Occipital lobe (tissue), 2 donors: ENCODE results near the gene DLG2. TPM values are rescaled to one million over a fixed set of nuclear protein-coding genes. Genes with fewer than 3 reads are reported as not detected.
"Not testable (repeated sequence)": the region's sequence is repeated elsewhere in the genome, so short reads cannot be mapped to it uniquely, and the experiment has no call there.

ENCODE experiments used
- DNase-seq: peaks from one replicate; lab custom pipeline; 2025; lab: John Stamatoyannopoulos, UW
- total RNA-seq: library from RNA; depleted of rRNA; stranded (reverse); fragments of >200 nt; gene quantifications from one replicate; pipeline ENCODE4 v1.2.3, GENCODE V29; 2014

The DLG2 gene
- total RNA-seq, 1 donor from 2014 or later, result 353 TPM

DNA sequence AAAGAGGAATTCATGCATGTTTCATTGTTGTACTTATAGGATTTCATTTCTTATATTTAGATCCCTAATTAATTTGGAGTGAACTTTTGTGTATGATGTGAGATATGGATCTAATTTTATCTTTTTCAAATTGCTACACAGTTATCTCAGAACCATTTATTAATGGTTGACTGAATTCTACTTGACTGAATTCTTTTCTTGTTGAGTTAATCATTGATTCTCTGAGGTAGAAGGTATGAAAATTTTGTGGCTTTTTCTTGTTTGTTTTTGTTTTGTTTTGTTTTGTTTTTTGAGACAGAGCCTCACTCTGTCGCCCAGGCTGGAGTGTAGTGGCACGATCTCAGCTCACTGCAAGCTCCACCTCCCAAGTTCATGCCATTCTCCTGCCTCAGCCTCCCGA lies 286.3 kb downstream of the DLG2 start:
- DNase-seq, result not testable (repeated sequence)

DNA sequence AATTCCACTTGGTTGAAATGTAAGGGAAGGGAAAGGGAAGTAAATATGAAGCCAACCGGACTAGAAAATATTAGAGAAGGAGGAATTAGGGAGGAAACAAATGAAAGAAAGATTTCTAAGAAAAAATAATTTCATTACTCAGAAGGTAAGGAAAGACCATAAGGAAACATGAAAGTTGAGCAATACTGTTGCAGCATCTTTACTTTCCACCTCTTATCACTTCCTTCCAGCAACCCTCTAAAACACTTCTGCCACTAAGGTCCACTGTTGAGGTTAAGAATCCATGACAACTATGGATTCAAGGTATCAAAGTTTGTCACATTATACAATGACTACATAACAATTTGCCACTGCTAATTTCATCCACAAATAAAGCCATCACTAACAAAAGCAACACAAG lies 308.6 kb downstream of the DLG2 start:
- no peak for DNase-seq

- DNase-seq, result no peak
These were observed 310.2 kb downstream of the DLG2 start for GRCh38 chr11:85316967-85317366.

GRCh38 chr11:85313741-85314140 lies 313.4 kb downstream of the DLG2 start:
- DNase-seq, result no peak

DNA sequence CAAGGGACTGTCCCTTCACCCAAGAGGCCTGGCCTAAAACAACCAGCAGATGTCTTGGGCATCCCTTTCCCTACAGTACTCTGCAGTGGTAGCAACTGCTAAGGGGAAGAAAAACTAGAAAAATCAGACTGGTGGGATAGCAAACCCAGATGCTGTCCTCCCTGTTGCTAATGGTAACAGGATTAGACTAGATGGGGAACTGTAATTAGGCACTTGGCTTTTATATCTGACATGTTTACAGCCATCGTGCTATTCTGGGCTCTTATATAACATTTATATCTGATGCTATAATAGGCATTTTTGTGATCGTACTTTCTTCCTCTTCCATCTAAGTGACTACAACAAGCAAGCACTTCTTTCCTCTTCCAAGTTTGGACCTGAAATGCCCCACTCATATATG lies 316.7 kb downstream of the DLG2 start:
- peak; percentile 1 for DNase-seq

DNA sequence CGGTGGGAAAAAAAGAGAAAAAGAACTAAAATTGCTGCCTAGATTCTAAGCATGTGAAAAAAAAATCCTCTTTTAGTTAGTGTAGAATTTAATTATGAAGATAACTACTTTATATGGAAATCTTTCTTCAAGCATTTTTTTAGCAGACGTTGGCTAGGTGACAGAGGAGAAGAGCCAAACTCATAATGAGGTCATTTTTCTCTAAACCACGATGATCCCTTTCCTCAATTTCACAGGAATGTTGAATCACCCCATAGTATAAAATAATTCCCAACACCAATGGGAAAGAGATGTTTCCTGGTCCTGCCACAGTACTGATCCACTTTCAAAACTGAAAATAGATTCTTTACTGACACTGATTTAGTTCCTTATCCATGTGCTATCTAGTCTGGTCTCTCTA lies 319.8 kb downstream of the DLG2 start:
- no peak for DNase-seq

DNA sequence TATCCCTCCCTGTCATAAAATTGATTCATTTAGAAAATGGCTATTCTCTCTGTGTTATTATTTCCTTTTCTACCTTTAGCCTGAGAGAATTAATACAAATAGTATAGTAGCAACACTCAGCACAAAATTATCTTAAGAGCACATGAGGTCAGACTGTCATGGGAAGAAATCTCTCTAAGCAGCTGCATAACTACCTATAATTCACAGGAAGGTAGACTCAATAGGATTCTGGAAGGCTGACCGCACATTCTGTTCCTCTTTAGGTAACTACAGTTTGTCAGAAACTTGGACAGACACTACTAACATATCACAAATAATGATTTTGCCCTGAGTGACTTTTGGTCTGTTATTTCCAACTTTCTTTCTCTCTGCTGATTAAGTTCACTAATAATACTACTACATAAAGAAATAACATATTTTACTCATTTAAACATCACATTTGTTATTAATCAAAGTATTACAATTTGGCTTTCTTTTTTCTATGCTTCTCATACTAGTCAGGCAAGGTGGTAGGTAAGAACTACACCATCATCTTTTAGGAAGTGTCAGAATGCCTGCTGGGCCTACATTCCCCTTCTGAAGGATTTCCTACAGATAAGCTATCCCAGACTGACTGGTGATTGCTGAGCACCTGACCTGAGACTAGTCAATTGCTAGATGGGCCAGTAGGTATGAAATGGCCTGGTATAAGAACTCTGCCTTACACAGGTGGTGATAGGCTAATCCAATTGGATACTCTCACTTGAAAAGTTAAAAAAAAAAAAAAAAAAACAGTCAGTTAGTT lies 325.1 kb downstream of the DLG2 start:
- DNase-seq, result no peak

DNA sequence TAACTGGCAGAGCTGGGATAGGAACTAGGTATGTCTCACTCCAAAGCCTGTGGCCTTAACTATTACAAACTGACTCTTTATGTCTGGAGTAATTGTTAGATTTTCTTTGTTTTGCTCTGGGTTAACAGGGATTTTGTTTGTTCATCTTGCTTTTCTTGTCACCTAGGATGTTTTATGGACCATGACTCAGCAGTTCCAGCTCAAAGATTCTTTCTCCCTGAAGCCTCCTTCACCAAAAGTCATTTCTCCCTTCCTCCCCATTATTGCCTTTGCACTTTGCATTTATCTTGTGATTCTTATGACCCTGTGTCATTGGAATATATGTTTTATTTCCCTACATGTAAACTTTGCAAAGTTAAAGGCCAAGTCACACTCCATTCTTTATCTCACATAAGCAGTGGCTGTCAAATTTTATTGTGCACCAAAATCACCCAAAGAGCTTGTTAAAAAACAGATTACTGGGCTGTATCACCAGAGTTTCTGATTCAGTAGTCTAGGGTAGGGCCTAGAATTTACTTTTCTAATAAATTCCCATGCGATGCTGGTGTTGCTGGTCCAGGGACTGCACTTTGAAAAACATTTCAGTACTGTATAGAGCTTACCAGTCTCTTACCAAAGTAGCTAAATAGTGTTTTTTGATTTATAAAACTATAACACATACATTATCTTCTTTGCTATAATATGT lies 327.7 kb downstream of the DLG2 start:
- no peak for DNase-seq

- DNase-seq, result no peak
These were observed 331.4 kb downstream of the DLG2 start for GRCh38 chr11:85295694-85296271.

- no peak for DNase-seq
These were observed 345.6 kb downstream of the DLG2 start for GRCh38 chr11:85281550-85281949.

DNA sequence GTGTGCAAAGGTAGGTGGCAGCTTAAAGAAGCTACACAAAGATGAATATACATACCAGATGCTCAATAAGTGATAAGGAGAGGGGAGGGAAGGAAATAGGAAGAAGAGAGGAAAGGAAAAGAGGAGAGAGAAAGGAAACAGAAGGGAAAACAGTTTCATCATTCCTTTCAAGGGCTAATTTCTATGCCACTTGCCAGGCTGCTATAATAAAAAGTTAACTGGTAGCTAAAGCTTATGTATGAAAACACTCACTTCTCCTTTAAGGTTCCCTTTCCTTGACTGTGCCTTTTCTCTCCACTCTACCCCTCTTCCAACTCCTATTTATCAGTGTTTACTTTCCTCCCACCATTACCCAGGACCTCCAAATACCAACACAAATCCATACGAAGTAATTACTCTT lies 347.9 kb downstream of the DLG2 start:
- no peak for DNase-seq

DNA sequence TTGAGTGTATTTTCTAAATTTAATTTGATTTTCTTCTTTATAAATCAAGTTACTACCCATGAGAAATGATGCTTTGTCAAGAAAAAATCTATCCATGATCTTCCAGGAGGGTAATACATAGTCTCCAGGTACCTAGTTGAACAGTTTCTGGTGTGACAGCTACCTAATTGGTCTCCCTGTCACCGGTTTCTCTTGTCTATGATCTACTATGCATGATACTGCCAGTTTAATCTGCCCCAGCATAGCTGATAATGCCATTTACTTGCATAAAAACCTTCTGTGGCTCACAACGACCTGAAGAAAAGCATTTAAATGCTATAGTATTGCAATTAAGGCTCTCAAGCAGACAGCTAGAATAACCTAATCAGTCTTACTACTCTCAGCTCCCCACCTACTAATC lies 349.5 kb downstream of the DLG2 start:
- no peak for DNase-seq

DNA sequence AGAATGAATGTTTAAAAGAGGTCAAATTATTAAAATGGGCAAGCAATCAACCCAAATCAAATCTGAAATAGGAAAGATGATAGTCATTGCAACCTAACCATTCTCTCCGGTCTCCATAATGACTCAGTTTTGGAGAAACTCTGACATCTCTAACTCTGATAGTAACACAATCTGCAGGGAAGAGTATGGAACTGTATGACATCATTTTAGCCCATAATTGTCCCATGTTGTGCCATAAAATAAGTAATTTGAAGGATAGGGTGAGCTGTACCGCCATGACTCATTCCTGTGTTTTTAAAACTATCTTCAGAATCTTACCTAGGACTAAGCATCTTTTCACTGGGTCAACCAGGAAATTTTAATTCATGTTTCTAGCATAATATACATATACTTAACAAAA lies 350.8 kb downstream of the DLG2 start:
- DNase-seq, result no peak

- not testable (repeated sequence) for DNase-seq
These were observed 356.8 kb downstream of the DLG2 start for GRCh38 chr11:85270315-85270714.

GRCh38 chr11:85269109-85269508 lies 358.0 kb downstream of the DLG2 start:
- DNase-seq, result no peak

- no peak for DNase-seq
These were observed 360.5 kb downstream of the DLG2 start for GRCh38 chr11:85266646-85267045.

DNA sequence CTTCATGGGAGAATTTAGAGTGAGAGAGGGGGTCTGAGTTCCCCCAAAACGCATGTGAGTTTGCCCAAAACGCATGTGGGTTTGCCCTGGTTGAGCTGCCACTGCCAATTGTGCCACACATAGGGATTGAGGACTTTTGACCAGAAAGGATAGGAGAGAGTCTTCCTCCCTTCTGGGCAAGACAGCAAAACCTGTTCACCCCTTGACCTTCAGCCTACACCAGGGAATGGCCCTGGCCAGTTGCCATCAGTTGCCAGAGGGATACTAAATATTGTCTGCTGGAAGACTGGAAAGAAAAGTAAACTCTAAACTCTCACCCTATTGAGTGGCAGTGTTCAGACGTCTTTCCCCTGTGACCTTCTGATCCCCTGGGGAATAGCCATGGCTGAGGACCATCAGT lies 363.8 kb downstream of the DLG2 start:
- no peak for DNase-seq

GRCh38 chr11:85257837-85258236 lies 369.3 kb downstream of the DLG2 start:
- no peak for DNase-seq

DNA sequence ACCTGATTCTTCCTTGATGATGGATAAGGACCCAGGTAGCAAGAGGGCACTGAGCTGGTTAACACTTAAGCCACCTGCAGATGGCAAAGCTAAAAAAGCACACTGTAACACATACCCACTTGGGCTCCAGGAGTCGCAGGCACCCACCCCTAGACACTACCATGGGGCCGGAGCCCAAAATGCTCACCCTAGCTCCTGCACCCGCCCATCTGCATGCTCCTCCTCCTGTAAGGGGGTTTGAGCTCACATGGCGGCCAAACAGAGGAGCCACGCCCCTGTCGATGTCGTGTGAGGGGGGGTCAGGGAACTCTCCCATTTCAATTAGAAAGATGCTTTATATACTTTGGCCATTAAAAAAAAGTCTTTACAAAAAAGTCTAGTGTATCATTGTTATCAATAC lies 370.7 kb downstream of the DLG2 start:
- no peak for DNase-seq

DNA sequence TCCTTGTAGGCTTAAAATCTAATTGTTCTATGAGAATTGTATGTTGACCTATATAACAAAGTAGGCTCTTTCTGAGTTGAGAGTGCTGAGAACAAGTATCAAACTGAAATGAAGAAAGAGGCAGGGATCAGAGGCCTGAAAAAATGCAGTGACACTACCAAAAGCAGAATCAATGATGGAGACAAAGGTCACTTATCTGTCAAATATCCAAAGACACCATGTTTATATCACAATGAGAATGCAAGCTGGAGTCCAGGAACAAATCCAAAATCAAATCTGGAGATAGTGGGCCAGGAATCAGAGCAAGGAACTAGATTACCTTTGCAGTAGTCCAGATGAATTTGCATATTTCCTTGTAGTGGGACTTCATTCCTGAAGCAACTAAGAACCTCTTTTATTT lies 377.7 kb downstream of the DLG2 start:
- no peak for DNase-seq

DNA sequence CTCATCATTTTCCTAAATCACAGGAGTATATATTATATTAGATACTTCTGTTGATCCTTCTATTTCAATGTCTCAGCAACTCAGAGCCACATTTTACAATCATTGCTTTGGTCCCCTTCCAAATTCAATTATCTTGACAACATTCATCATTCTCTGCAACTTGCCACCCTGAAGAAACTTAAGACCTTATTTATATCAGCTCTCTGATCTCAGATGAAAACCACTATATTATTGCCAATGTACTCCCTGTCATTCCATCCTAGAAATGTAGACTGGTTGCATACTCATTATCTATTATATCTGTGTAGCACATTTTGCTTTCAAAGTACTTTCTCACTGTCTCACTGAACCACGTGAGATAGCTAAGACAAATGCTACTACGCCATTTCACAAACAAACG lies 379.3 kb downstream of the DLG2 start:
- DNase-seq, result no peak

GRCh38 chr11:85238906-85239305 lies 388.2 kb downstream of the DLG2 start:
- DNase-seq, result no peak

- DNase-seq, result not testable (repeated sequence)
These were observed 389.1 kb downstream of the DLG2 start for GRCh38 chr11:85238038-85238437.
